Stomach (tissue), 4 donors: ENCODE results near the gene SRL.

ENCODE experiments used
- POLR2A ChIP-seq, 4 donors: fragments of 450-650 bp; IDR thresholded peaks; one replicate each; pipeline ENCODE4 v1.6.1; 2016; ENCODE audit warnings: antibody characterized with exemption in 4 of 4, control low read depth in 2 of 4, mild to moderate bottlenecking in 1 of 4, moderate library complexity in 1 of 4
- POLR2AphosphoS5 ChIP-seq, 3 donors: sonication (generic); formaldehyde crosslinking; IDR thresholded peaks; one replicate each; pipeline ENCODE4 v1.6.1; 2016; ENCODE audit warnings: antibody characterized with exemption in 3 of 3
- TF ChIP-seq, protein P1 (sequence below), 7 experiments: fragments of 450-650 bp in 4 of 7; fragments of 200-600 bp in 3 of 7; sonication (generic) in 3 of 7; IDR thresholded peaks; one replicate each; pipeline ENCODE4 v1.5.1; 2016 to 2019; ENCODE audit warnings: antibody characterized with exemption in 7 of 7, control low read depth in 2 of 7, mild to moderate bottlenecking in 1 of 7

DNA sequence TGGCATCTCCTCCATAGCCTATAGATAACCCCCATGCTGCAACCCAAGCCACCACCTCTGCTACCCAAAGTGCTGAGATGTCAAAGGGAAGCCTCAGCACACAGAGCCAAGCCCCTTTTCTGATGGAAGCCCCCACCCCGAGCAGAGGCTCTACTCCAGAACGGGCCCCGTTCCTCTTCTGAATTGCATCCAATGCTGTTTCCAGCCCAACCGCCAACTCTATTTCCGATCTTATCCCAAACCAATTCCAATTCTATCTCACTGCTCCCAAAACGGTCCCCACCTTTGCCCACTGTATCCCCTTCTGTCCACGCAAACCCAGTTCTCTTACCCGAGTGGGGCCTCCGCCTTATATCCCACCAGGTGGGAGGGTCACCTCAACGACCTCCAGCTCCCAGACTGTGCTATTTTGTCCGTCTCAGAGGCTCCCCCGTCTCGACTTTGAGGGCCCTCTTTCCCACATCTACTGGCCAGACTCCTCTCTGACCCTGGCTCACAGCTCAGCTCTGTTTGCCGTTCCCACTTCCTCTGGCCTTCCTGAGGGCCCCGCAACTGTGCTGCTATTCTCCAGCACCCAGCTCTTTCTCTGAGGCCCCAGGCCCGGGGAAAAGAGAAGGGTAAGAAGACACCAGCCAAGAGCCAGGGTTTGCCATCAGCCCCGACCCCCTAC lies 487 bp downstream of the SRL start:
- TF ChIP-seq POLR2AphosphoS5 (IDR thresholded peaks at IDR 0.05): no peak
- TF ChIP-seq, protein P1, sequence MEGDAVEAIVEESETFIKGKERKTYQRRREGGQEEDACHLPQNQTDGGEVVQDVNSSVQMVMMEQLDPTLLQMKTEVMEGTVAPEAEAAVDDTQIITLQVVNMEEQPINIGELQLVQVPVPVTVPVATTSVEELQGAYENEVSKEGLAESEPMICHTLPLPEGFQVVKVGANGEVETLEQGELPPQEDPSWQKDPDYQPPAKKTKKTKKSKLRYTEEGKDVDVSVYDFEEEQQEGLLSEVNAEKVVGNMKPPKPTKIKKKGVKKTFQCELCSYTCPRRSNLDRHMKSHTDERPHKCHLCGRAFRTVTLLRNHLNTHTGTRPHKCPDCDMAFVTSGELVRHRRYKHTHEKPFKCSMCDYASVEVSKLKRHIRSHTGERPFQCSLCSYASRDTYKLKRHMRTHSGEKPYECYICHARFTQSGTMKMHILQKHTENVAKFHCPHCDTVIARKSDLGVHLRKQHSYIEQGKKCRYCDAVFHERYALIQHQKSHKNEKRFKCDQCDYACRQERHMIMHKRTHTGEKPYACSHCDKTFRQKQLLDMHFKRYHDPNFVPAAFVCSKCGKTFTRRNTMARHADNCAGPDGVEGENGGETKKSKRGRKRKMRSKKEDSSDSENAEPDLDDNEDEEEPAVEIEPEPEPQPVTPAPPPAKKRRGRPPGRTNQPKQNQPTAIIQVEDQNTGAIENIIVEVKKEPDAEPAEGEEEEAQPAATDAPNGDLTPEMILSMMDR (IDR thresholded peaks at IDR 0.05): no peak
- TF ChIP-seq POLR2A (IDR thresholded peaks at IDR 0.05): no peak
